Uterus (tissue), 2 donors: ENCODE data around the gene SOX5.

ENCODE experiments used
- CTCF ChIP-seq, 4 experiments: fragments of 200-600 bp in 2 of 4; fragments of 450-650 bp in 2 of 4; sonication (generic) in 2 of 4; IDR thresholded peaks; one replicate each; pipeline ENCODE4 v1.5.1; 2016 to 2019; ENCODE audit warnings: antibody characterized with exemption in 4 of 4, mild to moderate bottlenecking in 2 of 4, moderate library complexity in 1 of 4
- POLR2A ChIP-seq, 2 donors: fragments of 450-650 bp; IDR thresholded peaks; one replicate each; pipeline ENCODE4 v1.6.1; 2016; ENCODE audit warnings: antibody characterized with exemption in 2 of 2, mild to moderate bottlenecking in 1 of 2, moderate library complexity in 1 of 2

GRCh38 chr12:23674064-23674463, 275.4 kb downstream of the SOX5 start:
- no peak for TF ChIP-seq CTCF (IDR thresholded peaks at IDR 0.05)
- no peak for TF ChIP-seq POLR2A (IDR thresholded peaks at IDR 0.05)
